Stimulated activated CD4-positive, alpha-beta T cell treated with anti-CD3 and anti-CD28 coated beads, Interleukin-1b, Interleukin-23, amount 100 ng/mL, for 4 hours (primary cell): ENCODE data around the gene PTBP3.
"Not testable (repeated sequence)": the region's sequence is repeated elsewhere in the genome, so short reads cannot be mapped to it uniquely, and the experiment has no call there.

ENCODE experiments used
- DNase-seq, 2 donors: peaks; one replicate each; pipeline ENCODE4 v3.0.0-alpha.2; 2020; ENCODE audit warnings: low read depth in 2 of 2

The PTBP3 gene

DNA sequence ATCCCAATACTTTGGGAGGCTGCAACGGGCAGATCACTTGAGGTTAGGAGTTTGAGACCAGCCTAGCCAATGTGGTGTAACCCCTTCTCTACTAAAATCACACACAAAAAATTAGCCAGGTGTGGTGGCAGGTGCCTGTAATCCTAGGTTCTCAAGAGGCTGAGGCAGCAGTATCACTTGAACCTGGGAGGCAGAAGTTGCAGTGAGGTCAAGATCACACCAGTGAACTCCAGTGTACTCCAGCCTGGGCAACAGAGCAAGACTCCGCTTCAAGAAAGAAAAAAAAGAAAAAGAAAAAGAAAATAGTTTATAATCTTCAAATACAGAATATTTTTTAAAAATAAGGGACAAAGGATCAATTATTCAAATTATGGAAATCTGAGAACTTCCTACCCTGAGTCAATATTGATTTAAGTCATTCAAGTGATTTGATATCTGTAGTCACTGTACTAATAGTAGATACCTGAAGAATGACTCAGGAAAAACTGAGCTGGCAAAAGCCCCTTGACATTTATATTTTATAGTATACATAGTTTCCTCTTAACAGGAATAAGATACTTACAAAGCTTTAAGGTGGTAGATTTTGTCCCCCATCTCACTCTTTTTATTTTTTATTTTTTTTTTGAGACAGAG lies 61.8 kb downstream of the PTBP3 start:
- no peak for DNase-seq

DNA sequence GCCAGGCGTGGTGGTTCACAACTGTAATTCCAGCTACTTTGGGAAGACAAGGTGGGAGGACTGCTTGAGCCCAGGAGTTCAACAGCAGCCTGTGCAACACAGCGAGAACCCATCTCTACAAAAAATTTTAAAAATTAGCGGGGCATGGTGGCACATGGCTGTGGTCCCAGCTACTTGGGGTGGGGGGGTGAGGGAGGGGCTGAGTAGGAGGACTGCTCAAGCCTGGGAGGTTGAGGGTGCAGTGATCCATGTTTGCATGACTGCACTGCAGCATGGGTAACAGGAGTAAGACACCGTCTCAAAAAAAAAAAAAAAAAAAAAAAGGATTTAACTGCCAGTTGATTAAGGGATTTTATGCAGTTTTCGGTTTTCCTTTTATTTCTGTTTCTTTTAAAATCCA lies 65.0 kb downstream of the PTBP3 start:
- no peak for DNase-seq

DNA sequence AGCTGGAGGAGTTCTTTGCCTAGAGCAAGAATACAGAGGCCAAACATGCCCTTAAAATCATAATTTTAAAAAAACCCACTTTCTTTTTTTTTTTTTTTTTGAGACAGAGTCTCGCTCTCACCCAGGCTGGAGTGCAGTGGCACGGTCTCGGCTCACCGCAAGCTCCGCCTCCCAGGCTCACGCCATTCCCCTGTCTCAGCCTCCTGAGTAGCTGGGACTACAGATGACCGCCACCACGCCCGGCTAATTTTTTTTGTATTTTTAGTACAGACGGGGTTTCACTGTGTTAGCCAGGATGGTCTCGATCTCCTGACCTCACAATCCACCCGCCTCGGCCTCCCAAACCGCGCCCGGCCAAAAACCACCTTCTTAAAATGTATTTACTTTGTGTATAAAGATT lies 66.3 kb downstream of the PTBP3 start:
- DNase-seq = not testable (repeated sequence)

DNA sequence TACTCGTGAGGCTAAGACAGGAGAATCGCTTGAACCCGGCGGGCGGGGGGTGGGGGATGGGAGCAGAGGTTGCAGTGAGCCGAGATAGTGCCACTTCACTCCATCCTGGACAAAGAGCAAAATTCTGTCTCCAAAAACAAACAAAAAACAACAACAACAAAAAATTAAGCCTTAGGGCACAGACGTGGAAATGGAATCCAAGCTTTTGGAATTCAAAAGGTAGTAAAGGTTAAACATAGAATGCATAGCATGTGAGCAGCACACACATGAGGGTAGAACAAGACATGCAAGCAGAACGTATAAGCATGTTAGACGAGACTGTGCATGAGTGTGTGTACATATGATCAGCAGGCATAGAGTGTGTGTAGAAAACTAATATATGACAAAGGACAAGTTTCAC lies 68.0 kb downstream of the PTBP3 start:
- no peak for DNase-seq

DNA sequence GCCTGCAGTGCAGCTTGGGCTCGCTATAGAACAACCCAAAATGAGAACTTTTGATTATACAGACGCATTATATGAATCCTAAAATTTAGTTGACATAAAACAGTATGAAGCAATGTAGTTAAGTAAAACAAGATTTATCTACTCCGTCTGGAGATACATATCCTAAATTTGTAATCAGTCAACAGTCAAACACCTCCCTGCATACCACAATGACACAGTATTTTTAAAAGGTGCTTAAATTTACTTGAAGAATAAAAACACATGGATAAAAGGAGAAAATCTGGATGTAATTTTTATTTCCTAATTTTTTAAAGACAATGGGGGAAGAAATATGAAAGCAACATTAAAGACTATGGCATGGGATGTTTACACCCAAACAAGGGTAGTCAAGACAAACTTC lies 70.8 kb downstream of the PTBP3 start:
- DNase-seq = no peak

DNA sequence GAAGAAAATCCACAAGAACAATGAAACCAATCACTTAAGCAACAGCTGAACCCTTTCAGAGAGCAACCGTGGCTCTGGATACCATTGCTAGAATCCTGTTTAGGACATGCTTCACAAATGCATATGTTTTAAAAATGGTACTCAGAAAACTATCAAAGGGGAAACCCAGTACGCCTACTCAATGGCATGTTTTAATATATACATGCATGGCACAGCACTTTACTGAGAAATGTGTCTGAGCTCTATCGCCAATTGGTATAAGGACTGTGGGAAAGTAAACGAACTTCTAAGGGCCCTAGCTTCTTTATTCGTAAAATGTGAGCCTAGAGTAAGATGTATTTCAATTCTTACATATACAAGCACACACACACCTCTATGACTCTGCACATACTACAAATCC lies 72.3 kb downstream of the PTBP3 start:
- no peak for DNase-seq

DNA sequence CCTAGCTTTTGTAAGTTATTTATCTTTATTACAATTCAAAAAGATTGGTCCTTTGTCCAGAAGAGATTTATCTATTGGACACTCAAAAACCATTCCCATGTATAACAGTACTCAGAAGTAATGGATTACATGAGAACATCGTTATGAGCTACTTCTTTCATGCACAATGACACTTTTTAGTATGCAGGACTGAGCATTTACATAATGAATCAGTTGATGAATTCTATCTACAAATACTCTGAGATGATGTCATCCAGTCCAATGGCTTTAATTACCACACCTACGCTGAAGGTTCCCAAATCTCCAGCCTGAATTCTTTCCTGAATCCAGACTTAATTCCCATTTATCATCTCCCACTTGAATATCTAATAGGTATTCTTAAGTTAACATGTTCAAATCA lies 75.3 kb downstream of the PTBP3 start:
- DNase-seq = no peak

DNA sequence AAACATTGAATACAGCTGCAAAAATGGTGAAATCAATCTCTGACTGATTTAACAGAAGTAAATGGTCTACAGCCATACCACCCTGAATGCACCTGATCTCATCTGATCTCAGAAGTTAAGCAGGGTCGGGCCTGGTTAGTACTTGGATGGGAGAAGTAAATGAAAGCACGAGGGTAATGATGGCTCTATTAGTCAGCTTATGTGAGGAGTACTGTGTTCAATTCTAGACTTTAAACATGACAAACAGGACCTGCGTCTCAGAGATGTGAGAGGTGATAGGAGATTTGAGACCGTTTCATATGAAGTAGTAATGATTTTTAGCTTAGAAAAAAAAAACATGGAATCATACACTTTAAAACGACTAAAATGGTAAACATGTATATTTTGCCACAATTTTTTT lies 81.2 kb downstream of the PTBP3 start:
- DNase-seq = no peak

DNA sequence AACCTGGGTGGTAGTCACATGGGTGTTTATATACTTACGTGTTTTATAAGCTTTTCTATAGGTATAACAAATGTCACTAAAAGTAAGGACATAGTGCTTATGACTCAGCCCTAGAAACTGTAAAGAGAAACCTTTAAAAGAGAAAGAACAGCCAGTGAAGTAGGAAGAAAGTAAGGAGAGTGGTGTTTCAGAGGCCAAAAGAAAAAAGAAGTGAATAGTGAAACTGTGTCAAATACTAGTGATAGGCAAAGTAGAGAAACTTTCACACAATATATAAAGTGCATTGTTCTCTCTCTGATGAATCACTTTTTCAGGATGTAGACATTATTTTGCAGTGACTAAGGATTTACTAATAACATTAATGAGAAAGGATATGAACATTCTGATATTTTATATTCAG lies 84.1 kb downstream of the PTBP3 start:
- no peak for DNase-seq

DNA sequence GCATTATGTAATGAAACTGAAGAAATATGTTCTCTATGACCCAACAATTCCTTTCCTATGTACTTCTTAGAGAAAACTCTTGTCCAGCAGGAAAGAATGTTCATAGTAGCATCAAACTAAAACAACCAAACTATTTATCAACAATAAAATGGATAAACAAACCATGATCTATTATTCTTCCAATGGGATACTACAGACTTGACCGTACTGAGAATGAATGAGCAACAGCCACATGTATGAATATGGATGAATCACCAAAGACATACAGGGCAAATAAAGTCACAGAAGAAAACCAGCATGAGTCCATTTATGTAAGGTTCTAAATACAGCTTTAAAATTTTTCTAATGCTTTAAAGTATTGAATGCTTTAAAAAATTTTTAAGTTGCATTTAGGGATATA lies 84.7 kb downstream of the PTBP3 start:
- DNase-seq = no peak

DNA sequence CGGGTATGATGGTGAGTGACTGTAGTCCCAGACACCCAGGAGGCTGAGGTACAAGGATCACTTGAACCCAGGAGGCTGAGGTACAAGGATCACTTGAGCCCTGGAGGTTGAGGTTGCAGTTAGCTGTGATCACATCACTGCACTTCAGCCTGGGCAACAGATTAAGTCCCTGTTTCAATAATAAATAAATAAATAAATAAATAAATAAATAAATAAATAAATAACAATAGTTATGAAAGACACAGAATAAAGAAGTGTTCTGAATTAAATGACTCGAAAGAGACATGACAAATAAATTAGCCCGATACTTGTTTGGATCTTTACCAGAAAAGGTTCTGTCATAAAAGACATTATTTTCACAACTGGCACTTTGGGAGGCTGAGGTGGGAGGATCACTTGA lies 86.3 kb downstream of the PTBP3 start:
- no peak for DNase-seq

DNA sequence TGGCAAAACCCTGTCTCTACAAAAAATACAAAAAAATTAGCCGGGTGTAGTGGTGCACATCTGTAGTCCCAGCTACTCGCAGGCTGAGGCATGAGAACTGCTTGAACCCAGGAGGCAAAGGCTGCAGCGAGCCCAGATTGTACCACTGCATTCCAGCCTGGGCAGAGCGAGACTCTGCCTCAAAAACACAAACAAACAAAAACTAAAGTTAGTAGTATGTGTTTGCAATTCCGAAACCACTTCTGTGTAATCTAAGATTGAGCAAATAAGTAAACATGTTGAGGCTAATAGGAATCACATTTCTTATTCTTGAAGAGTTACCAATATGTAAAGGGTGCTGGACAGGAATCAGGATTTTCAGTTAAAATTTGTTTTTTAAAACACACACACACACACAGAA lies 88.3 kb downstream of the PTBP3 start:
- no peak for DNase-seq

DNA sequence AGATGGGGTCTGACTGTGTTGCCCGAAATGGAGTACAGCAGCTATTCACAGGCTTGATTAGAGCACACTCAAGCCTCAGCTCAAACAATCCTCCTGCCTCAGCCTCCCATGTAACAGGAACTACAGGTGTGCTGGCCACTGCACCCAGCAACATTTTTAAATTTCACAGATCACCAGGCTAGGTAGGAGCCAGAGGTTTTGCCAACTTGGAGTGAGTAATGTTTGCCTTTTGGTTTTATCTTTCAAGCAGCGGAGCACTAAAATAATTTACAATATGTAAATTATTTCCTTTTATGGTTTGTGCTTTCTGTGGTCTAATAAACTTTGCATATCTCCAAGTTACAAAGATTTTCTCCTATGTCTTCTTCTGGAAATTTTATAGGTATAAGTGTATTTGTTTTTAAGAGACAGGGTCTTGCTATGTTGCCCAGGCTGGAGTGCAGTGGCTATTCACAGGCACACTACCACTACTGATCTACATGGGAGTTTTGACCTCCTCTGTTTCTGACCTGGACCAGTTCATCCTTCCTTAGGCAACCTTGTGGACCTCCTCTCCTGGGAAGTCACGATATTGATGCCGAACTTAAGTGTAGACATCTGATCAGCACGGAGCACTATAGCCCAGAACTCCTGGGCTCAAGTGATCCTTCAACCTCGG lies 91.1 kb downstream of the PTBP3 start:
- no peak for DNase-seq

DNA sequence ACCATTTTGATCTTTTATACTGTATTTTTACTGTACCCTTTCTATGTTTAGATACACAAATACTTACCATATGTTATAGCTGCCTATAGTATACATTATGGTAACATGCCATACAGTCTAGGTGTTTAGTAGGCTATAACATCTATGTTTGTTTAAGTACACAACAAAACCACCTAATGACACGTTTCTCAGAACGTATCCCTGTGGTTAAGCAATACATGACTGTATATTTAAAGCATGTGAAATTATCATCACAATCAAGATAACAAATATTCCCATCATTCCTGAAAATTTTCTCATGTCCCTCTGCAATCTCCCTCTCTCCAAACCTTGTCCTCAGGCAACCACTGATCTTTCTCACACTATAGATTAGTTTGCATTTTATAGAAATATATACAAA lies 91.9 kb downstream of the PTBP3 start:
- no peak for DNase-seq

DNA sequence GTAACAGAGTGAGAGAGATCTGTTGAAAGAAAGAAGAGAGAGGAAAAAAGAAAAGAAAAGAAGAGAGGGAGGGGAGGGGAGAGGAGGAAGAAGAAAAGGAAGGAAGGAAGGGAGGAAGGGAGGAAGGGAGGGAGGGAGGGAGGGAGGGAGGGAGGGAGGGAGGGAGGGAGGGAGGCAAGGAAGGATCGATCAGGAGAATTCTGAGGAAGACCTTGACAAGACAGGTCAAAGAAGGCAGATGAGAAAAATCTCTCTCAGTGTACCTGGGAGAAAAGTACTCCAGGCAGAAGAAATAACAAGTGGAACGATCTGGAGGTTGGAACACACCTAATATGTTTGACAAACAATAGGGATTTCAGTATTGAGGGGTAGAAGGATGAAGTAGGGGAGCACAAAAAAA lies 93.7 kb downstream of the PTBP3 start:
- no peak for DNase-seq

DNA sequence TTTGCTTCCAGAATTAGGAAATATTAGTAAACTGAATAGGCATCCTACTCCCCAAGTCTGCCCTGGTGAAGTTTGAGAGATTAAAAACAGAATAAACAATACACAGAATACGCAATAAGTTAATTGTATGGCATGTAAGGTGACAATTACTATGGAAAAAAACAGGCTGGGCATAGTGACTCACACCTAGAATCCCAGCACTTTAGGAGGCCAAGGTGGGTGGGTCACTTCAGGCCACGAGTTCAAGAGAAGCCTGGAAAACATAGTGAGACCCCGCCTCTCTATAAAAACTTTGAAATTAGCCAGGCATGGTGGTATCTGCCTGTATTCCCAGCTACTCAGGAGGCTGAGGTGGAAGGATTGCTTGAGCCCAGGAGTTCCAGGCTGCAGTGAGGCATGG lies 94.1 kb downstream of the PTBP3 start:
- no peak for DNase-seq

DNA sequence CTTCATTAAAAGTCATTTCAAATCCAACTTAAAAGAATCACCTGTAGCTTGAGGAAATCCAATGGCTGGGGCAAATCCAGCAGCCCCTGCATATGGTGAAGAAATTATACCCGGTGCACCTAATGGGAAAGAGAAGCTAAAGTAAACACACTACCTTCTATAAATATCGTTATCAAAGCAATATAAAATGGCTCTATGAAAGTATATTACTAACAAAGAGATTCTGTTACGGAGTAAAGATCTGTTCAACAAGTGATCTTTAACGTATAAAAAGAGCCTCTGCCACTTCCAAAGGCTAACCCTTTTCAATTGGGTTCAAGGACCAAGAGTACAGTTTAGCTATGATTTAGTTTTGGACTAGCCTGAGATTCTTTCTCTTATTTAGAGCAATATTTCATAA lies 98.6 kb downstream of the PTBP3 start:
- no peak for DNase-seq

DNA sequence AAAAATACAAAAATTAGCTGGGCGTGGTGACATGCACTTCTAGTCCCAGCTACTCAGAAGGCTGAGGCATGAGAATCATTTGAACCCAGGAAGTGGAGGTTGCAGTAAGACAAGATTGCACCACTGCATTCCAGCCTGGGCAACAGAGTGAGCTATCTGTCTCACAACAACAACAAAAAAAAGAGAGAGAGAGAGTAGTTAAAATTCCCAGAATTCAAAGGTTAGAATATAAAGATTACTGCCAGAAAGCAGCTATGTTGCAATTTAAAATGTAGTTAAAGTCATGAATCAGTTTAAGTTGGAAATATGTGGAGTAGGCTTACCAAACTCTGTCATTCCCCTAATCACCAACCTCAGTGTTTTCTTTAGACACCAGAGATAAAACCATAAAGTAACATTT lies 99.7 kb downstream of the PTBP3 start:
- no peak for DNase-seq

DNA sequence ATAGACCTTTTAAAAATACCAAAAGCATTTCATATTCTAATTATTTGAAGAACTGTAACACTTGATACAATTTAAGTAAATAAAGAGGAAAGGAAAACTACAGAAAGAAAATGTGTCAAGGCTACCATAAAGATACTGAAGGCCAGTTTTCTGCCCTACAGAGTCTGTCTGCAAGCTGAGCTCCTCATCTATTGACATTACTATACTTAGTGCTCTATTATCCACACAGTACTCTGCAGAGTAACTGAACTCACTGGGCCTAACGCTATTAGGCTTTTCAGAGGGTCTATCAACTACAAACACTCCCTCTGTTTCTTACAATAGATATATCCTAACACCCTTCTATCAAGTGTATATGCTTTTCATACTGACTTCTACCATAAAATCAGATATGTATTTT lies 101.2 kb downstream of the PTBP3 start:
- no peak for DNase-seq

DNA sequence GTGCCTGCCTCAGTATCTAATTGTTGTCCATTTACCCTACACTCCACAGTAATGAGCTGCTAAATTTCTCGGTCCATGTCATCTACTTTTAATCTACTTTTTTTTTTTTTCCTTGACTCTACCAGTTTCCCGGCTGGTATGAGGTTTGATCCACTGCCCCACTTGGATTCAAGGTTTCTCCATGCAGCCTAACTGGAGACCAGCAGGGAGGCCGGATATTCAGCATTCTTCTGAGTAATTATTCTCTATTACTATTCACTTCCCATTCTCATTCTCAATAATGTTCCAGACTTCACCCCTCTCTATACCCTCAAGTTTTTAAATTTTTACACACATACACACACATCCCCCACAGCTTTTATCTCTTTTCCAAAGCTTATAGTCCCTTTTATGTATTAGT lies 107.3 kb downstream of the PTBP3 start:
- no peak for DNase-seq

DNA sequence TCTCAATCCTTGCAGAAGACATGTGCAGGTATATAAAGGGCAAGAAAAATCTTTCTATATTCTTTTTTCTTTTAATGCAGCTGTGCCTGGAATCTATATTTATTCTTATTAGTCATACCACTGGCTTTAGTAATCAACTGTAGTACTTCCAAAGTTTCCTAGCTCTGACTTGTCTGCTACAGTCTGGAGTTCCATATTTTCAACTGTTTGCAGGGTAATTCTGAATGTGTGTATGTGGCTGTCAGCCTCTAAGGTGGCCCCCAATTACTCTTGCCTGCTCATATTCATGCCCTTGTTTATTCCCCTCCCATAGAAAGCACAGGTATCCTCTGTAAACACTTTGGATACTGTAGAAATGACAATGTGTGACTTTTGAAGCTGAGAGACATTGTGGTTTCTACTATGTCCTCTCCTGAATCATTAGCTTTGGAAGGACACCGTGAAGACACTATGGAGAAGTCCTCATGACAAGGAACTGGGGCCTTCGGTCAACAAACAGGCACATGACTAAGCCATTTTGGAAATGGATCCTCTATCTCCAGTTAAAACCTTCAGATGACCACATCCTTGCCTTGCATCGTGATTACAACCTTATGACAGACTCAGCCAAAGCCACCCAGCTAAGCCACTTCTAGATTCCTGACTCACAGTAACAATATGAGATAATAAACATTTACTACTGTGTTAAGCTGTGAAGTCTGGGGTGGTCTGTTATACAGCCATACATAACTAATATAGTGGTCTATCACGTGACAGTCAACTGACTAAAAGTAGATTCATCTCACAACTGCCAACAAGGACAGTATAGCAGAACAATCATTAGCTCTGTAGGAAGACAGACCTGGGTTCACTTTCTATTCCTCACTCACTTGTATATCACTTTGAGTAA lies 108.8 kb downstream of the PTBP3 start:
- no peak for DNase-seq

DNA sequence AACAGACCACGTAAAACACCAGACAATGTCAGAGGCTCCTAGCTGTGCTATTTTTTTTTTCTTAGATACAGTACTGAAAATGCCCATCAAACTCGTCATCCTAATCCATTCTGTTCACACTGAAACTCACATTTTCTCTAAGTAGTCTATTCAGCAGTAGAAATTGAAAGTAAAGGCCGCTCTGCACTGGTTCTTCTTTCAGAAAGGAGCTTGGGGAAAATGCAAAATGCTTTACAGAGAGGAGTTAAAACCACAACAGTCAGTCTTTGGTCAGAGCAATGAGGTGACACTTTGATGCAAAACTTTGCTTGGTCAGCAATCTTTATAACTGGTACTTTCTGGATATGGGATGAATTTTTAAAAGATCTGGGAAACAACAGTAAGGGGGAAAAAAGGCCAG lies 114.5 kb downstream of the PTBP3 start:
- no peak for DNase-seq

DNA sequence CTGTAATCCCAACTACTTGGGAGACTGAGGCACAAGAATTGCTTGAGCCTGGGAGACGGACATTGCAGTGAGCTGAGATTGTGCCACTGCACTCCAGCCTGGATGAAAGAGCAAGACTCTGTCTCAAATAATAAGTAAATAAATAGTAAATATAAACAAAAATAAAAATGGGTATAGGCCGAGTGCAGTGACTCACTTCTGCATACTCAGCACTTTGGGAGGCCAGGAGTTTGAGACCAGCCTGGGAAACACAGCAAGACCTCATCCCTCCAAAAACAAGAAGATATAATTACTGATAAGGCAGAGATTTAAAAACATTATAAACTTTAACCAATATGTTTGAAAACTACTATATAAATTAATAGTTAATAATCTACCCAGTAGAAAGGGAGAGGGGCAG lies 120.5 kb downstream of the PTBP3 start:
- no peak for DNase-seq
